ENCODE data around the gene PLPP3. TPM values are rescaled to one million over a fixed set of nuclear protein-coding genes. Genes with fewer than 3 reads are reported as not detected.
A peak's percentile ranks its signal among the peaks of the same experiment; 100 is the strongest.

The PLPP3 gene
- total and polyA plus RNA-seq, 3 donors from 2014 or later: 41.5 to 103 (median 82.0) TPM

DNA sequence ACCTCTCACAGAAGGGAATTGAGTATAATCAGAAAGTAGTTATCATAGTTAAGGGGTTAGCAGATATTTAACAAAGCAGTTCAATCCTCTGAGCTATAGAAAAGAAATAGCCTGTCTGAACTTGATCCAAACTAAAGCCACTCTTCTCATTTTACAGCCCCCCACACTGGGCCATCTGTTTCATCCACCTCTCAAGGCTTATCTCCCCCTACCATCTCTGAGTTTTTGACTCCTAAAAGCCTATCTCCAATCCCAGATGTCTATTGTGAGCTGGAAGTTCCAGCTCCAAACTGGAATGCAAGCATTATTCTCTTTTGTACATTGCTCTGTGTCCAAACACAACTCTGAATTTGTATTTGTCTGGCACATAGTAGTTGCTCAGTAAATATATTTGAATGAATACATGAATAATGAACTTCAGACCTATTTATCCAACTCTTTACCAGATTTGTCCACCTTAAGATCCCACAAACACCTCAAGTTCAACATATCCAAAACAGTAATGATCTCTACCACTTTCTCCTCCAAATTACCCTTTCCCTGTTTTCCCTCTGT, 98.1 kb downstream of the PLPP3 start:
- TF ChIP-seq, protein P1, sequence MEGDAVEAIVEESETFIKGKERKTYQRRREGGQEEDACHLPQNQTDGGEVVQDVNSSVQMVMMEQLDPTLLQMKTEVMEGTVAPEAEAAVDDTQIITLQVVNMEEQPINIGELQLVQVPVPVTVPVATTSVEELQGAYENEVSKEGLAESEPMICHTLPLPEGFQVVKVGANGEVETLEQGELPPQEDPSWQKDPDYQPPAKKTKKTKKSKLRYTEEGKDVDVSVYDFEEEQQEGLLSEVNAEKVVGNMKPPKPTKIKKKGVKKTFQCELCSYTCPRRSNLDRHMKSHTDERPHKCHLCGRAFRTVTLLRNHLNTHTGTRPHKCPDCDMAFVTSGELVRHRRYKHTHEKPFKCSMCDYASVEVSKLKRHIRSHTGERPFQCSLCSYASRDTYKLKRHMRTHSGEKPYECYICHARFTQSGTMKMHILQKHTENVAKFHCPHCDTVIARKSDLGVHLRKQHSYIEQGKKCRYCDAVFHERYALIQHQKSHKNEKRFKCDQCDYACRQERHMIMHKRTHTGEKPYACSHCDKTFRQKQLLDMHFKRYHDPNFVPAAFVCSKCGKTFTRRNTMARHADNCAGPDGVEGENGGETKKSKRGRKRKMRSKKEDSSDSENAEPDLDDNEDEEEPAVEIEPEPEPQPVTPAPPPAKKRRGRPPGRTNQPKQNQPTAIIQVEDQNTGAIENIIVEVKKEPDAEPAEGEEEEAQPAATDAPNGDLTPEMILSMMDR (IDR thresholded peaks at IDR 0.05): no peak
- TF ChIP-seq POLR2A (IDR thresholded peaks at IDR 0.05): no peak
- DNase-seq: no peak

DNA sequence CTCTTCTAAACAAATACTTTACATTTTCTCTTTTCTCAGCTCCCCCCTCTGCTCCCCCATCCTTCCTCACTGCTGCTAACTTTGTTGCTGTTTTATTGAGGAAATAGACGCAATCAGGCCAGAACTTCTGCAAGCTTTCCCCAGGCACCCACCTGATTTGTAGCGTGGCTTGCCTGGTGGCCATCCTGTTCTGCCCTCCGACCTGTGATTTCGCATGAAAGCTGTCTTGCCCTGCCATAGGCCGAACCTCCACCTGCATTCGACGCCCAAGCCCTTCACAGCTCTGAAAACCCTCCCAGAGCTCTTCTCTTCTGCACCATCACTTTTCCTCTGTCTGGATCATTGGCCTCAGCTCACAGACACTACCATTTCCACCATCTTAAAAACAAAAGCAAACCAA, 100.6 kb downstream of the PLPP3 start:
- TF ChIP-seq POLR2A (IDR thresholded peaks at IDR 0.05): no peak
- TF ChIP-seq, protein P1 (IDR thresholded peaks at IDR 0.05): no peak

More for the DNA sequence above, 98.1 kb downstream of the PLPP3 start:
- intact Hi-C loops (cut with DNase I; ENCODE audit: low total_unique reads): no loop called here
- no peaks in the 10 kb centered on the region for H3K36me3 ChIP-seq (ENCODE audit: low read depth, missing control alignments)
- no peaks in the 10 kb centered on the region for H3K27me3 ChIP-seq
- no peak overlapping the region for H3K4me3 ChIP-seq
- no peaks in the 10 kb centered on the region for H3K9me3 ChIP-seq
- H3K4me1 ChIP-seq: no peaks in the 10 kb centered on the region
- H3K27ac ChIP-seq: no peak overlapping the region

DNA sequence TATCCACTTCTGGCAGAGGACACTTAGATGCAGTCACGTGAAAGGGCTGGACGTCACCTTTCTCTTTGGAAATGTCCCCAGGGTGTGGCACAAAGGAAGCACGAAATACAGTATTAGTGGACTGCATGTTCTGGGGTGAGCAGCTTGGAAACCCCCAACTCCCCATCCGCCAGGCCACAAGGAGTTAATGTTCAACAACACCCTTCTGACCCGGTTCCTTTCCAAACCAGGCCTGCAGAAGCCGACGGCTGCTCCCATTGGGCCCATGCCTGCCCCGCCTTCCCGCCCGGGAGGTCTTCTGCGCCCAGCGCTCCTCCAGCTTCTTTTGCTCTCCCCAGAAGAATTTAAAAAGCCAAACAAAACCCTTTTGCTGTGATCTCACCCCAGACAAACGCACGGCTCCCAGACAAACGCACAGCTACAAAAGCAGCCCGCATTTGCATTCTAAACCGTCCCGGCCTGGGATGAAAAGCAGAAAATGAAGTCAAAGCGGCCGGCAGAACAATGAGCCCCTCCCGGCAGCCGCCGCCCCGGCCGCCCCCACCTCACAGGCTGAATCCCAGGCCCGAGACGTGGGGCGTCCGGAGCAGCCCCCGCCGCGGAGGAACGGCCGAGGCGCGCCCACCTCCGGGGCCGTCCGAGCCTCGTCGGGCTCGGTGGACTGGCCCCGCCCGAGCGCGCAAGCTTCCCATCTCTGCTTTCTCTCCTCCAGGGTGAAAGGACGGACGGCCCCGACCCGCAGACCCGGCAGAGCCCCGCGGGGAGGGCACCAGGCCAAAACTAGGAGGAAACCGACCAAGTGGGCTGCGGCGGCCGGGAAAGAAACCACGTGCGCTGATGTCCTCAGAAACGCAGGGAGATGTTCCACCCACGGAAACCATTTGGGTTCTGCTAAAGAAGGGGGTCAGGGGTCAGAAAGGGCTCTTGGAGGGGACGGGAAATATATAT, 101.9 kb downstream of the PLPP3 start:
- peak overlapping the region; percentile 61 to 72 for H3K4me3 ChIP-seq
- H3K27me3 ChIP-seq: no peaks in the 10 kb centered on the region
- 3% methylated on average over 32 to 55 of the region's 62 CpGs for WGBS, 2 donors
- H3K9me3 ChIP-seq: no peaks in the 10 kb centered on the region
- DNase-seq: peak; percentile 67
- H3K36me3 ChIP-seq (ENCODE audit: low read depth, missing control alignments): no peaks in the 10 kb centered on the region
- TF ChIP-seq, protein P1 (IDR thresholded peaks at IDR 0.05): no peak
- TF ChIP-seq POLR2A (IDR thresholded peaks at IDR 0.05): no peak
- no peaks in the 10 kb centered on the region for H3K4me1 ChIP-seq
- intact Hi-C loops (cut with DNase I; ENCODE audit: low total_unique reads): no loop called here
- peak overlapping the region; percentile 79 to 91 for H3K27ac ChIP-seq

More for the DNA sequence above, 100.6 kb downstream of the PLPP3 start:
- 45 to 68% methylated on average over 7 of the region's 7 CpGs for WGBS, 2 donors
- no peaks in the 10 kb centered on the region for H3K9me3 ChIP-seq
- no peak overlapping the region for H3K4me3 ChIP-seq
- no peak for DNase-seq
- no peaks in the 10 kb centered on the region for H3K27me3 ChIP-seq
- no peaks in the 10 kb centered on the region for H3K36me3 ChIP-seq (ENCODE audit: low read depth, missing control alignments)
- no peaks in the 10 kb centered on the region for H3K4me1 ChIP-seq
- intact Hi-C loops (cut with DNase I; ENCODE audit: low total_unique reads): no loop called here
- H3K27ac ChIP-seq: no peak overlapping the region

DNA sequence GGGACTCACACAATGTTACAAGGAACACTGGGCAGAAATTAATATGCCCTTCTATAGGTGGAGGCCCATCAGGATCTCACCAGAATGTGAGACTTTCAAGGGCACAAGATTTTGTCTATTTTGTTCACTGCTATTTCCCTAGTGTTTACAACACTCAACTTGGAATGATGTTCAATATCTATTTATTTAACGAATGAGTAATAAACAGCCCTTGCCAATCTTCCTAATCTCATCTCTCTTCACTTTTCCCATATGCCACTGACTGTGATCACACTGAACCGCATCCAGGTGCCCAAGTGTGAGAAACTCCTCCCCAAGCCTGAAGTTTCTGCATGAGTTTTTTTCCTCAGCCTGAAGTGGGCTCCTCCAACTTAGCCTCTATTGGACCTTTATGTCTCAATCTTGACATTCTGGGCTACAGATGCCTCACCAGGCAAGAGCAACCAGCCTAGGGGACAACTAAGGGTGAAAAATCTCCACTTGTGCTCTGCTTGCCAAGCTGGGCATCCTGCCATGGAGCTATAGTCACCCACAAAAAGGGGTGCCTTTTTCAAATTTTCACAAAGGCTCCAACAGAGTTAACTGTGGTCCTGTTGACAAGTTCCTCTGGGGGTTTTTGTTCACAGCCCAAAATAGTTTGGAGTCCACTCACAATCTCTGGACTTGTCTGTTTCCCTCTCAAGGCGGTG, 105.6 kb downstream of the PLPP3 start:
- intact Hi-C loops (cut with DNase I; ENCODE audit: low total_unique reads): no loop called here
- Histone ChIP-seq H3K4me3 (no peak overlapping the region), H3K27ac (no peak overlapping the region), H3K27me3 (no peaks in the 10 kb centered on the region), H3K9me3 (no peaks in the 10 kb centered on the region), H3K36me3 (ENCODE audit: low read depth, missing control alignments) (no peaks in the 10 kb centered on the region), H3K4me1 (no peaks in the 10 kb centered on the region)
- 94 to 97% methylated on average over 3 of the region's 3 CpGs for WGBS, 2 donors
- no peak for DNase-seq
- no peak for TF ChIP-seq POLR2A (IDR thresholded peaks at IDR 0.05)
- TF ChIP-seq, protein P1 (IDR thresholded peaks at IDR 0.05): no peak

All from testis (tissue), 3 donors.